RCC 7860 (cell line): Measurements from ENCODE around the gene PCSK9.
A peak's percentile ranks its signal among the peaks of the same experiment; 100 is the strongest.

Experiments
- DNase-seq: peaks from one replicate; pipeline ENCODE4 v3.0.0-alpha.2; 2015; ENCODE audit warnings: low spot score
- FAIRE-seq: peaks from 2 replicates; lab custom pipeline; 2012; peaks lifted over from hg19 to GRCh38; lab: Jason Lieb, UNC

PCSK9 gene

GRCh38 chr1:55039342-55040082, at the start of gene PCSK9:
TSS of gene PCSK9 (plus strand) at chr1:55039548. CDS start at chr1:55039838, 290 bp downstream.
- no peak for DNase-seq
- FAIRE-seq = no peak

GRCh38 chr1:54989968-54990810, 49.2 kb upstream of the PCSK9 start:
- DNase-seq (no peak), FAIRE-seq (no peak)

- no peak for DNase-seq
- no peak for FAIRE-seq
Observed at GRCh38 chr1:54990916-54991315, 48.4 kb upstream of the PCSK9 start.

GRCh38 chr1:54991939-54992338, 47.4 kb upstream of the PCSK9 start:
- FAIRE-seq = no peak
- DNase-seq = no peak

- no peak for FAIRE-seq
- DNase-seq = no peak
Observed at GRCh38 chr1:54993140-54993539, 46.2 kb upstream of the PCSK9 start.

- DNase-seq = no peak
- FAIRE-seq = no peak
Observed at GRCh38 chr1:54994355-54994990, 44.9 kb upstream of the PCSK9 start.

GRCh38 chr1:54995013-54995760, 44.2 kb upstream of the PCSK9 start:
- FAIRE-seq = no peak

GRCh38 chr1:54995835-54996234, 43.5 kb upstream of the PCSK9 start:
- FAIRE-seq (no peak), DNase-seq (no peak)

More at GRCh38 chr1:54995013-54995760, 44.2 kb upstream of the PCSK9 start:
- DNase-seq = no peak

- no peak for FAIRE-seq
- peak; percentile 45 for DNase-seq
Observed at GRCh38 chr1:54996359-54996868, 42.9 kb upstream of the PCSK9 start.

- FAIRE-seq = no peak
- DNase-seq = no peak
Observed at GRCh38 chr1:54996869-54997710, 42.3 kb upstream of the PCSK9 start.

- no peak for DNase-seq
- no peak for FAIRE-seq
Observed at GRCh38 chr1:54997711-54997986, 41.7 kb upstream of the PCSK9 start.

- FAIRE-seq = no peak
- DNase-seq = no peak
Observed at GRCh38 chr1:54998100-54998499, 41.2 kb upstream of the PCSK9 start.

- FAIRE-seq (no peak), DNase-seq (no peak)
Observed at GRCh38 chr1:54998677-54999076, 40.7 kb upstream of the PCSK9 start, which contains the start of gene BSND. TSS of gene BSND (plus strand) at chr1:54998933. CDS start at chr1:54999187, 254 bp downstream.

GRCh38 chr1:55000110-55001085, 39.0 kb upstream of the PCSK9 start:
- no peak for FAIRE-seq
- no peak for DNase-seq

GRCh38 chr1:55001311-55001710, 38.0 kb upstream of the PCSK9 start:
- no peak for FAIRE-seq
- DNase-seq = no peak

- FAIRE-seq (no peak), DNase-seq (no peak)
Observed at GRCh38 chr1:55002686-55003085, 36.7 kb upstream of the PCSK9 start.

GRCh38 chr1:55005351-55006140, 33.8 kb upstream of the PCSK9 start:
- DNase-seq = no peak
- FAIRE-seq = no peak

- DNase-seq (no peak), FAIRE-seq (no peak)
Observed at GRCh38 chr1:55006931-55007330, 32.4 kb upstream of the PCSK9 start.
